Pancreas (tissue), 10 donors: Measurements from ENCODE around the gene NCOA3. TPM values are rescaled to one million over a fixed set of nuclear protein-coding genes. Genes with fewer than 3 reads are reported as not detected.

Experiments used
- ATAC-seq, 4 donors: fragments of 200-7000 bp; cut with Tn5 transposase; one replicate each; pipeline versions ENCODE4 v1.8.0 to v1.9.1; 2020; ENCODE audit warnings: mild to moderate bottlenecking in 4 of 4, moderate library complexity in 4 of 4
- DNase-seq, 6 donors: peaks; one replicate each; pipeline ENCODE4 v3.0.0-alpha.2; 2020
- FAIRE-seq: peaks from 2 replicates; lab custom pipeline; 2012; peaks lifted over from hg19 to GRCh38; lab: Jason Lieb, UNC
- H3K27ac ChIP-seq, 4 donors: fragments of 200-600 bp; sonication (generic); 1 replicate in 3 of 4; 2 replicates in 1 of 4; pipeline versions ENCODE4 v1.5.0 to v1.8.0; 2020
- H3K27me3 ChIP-seq, 4 donors: fragments of 200-600 bp; one replicate each; pipeline ENCODE4 v1.8.0; 2021
- H3K36me3 ChIP-seq, 3 donors: fragments of 200-600 bp; sonication (generic) in 1 of 3; one replicate each; pipeline versions ENCODE4 v1.5.0 to v1.8.0; 2020 to 2021
- H3K4me1 ChIP-seq, 3 donors: fragments of 200-600 bp; one replicate each; pipeline ENCODE4 v1.8.0; 2021
- H3K4me3 ChIP-seq, 4 donors: fragments of 200-600 bp; sonication (generic) in 2 of 4; one replicate each; pipeline versions ENCODE4 v1.5.0 to v1.8.0; 2020 to 2021
- H3K9me3 ChIP-seq, 4 donors: fragments of 200-600 bp; one replicate each; pipeline ENCODE4 v1.8.0; 2021
- WGBS, 2 donors: extraction: QIAGEN DNeasy Blood & Tissue Kit; methylation state at CpG; one replicate each; pipeline ENCODE4 v1.1.7; 2013; 5-methylcytosine and 5-hydroxymethylcytosine counted together
- intact Hi-C, 3 donors: fragments of 100-400 bp; cut with DNase I; formaldehyde crosslinking; loops; one replicate each; pipeline versions ENCODE4 v1.11.1 to v1.14.2; 2022
- polyA plus RNA-seq, 2 donors: library from polyadenylated mRNA; stranded (reverse); fragments of 200-250 nt; gene quantifications; one replicate each; pipeline ENCODE4 v1.2.3, GENCODE V29; 2013
- total RNA-seq, 6 donors: library from RNA; stranded (reverse); fragmentation: NEBNext Ultra II Directional in 4 of 6; extraction: Animal tissue kit (Norgen Biotek cat#: 25700) in 4 of 6; gene quantifications; one replicate each; pipeline versions ENCODE4 v1.2.1 to v1.2.4, GENCODE V29; 2021 to 2023
- TF ChIP-seq, protein P1 (sequence below), 4 donors: fragments of 200-600 bp; sonication (generic) in 3 of 4; IDR thresholded peaks; one replicate each; pipeline versions ENCODE4 v1.5.0 to v1.8.0; 2021; ENCODE audit warnings: antibody characterized with exemption in 4 of 4
- donor health status: healthy with polysubstance abuse.
- donor health status: DM: no; HTN: no; CAD: no; lungs with moderate emphysema.
- donor health status: DM: no; HTN: no; CAD: no.
- donor health status: control.
- donor health status: control.
- donor health status: Bipolar disorder and iron deficiency.
- donor health status: DM: yes; HTN: yes; CAD: no.
- donor health status: DM: no; HTN: no; CAD: no.
- donor health status: DM: no; HTN: no; CAD: no.
- donor health status: DM: yes; HTN: yes; CAD: no.

NCOA3 gene
- total and polyA plus RNA-seq, 8 donors, result 3.6 to 17.4 (median 10.5) TPM

DNA sequence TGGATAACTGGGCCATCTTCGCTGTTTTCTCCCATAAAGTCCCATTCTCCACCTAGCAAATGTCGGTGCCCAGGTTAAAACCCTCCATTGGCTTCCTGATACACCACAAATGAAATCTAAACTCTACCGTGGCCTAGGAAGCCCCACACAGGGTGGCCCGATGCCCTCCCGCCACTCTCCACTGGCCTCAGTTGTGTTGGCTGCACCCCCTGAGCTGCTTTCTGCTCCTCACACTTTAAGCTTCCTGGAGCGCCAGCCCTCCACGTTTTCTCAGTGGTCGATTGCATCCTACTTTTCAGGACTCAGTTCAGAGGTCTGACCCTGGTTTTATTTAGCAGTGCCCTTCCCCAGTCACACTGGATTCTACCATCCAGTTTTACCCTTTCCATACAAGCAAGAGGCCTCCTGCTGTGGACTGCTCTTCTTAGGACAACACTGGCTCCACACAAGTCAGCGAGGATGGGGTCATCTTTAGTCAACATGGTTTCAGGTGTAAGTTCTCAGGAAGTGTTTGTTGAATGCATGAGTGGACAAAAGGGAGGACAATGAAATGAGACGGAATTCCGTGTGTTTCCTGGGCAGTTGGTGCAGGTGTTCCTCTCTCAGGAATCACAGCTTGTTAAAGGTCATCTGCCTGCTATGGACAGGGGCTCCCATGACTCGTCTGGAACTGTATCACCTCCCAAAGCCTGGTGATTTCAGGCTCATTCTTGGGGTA, 159.5 kb downstream of the NCOA3 start:
- Histone ChIP-seq H3K36me3 (no peaks in the 10 kb centered on the region), H3K27me3 (no peaks in the 10 kb centered on the region), H3K9me3 (no peaks in the 10 kb centered on the region), H3K4me3 (no peak overlapping the region), H3K4me1 (no peaks in the 10 kb centered on the region), H3K27ac (no peak overlapping the region)
- FAIRE-seq (no peak), ATAC-seq (no peak), DNase-seq (no peak)
- TF ChIP-seq, protein P1, sequence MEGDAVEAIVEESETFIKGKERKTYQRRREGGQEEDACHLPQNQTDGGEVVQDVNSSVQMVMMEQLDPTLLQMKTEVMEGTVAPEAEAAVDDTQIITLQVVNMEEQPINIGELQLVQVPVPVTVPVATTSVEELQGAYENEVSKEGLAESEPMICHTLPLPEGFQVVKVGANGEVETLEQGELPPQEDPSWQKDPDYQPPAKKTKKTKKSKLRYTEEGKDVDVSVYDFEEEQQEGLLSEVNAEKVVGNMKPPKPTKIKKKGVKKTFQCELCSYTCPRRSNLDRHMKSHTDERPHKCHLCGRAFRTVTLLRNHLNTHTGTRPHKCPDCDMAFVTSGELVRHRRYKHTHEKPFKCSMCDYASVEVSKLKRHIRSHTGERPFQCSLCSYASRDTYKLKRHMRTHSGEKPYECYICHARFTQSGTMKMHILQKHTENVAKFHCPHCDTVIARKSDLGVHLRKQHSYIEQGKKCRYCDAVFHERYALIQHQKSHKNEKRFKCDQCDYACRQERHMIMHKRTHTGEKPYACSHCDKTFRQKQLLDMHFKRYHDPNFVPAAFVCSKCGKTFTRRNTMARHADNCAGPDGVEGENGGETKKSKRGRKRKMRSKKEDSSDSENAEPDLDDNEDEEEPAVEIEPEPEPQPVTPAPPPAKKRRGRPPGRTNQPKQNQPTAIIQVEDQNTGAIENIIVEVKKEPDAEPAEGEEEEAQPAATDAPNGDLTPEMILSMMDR (IDR thresholded peaks at IDR 0.05), result no peak
- intact Hi-C loops, result no loop called here
- WGBS, 2 donors, result 77 to 79% methylated on average over 12 of the region's 12 CpGs

GRCh38 chr20:47661714-47662113, 160.0 kb downstream of the NCOA3 start:
- no peak for ATAC-seq
- intact Hi-C loops, result no loop called here
- DNase-seq, result no peak
- Histone ChIP-seq H3K4me3 (no peak overlapping the region), H3K36me3 (no peaks in the 10 kb centered on the region), H3K27ac (no peak overlapping the region), H3K27me3 (no peaks in the 10 kb centered on the region), H3K4me1 (no peaks in the 10 kb centered on the region), H3K9me3 (no peaks in the 10 kb centered on the region)
- TF ChIP-seq, protein P1 (IDR thresholded peaks at IDR 0.05), result no peak
- 80 to 82% methylated on average over 7 of the region's 7 CpGs for WGBS, 2 donors
- no peak for FAIRE-seq

DNA sequence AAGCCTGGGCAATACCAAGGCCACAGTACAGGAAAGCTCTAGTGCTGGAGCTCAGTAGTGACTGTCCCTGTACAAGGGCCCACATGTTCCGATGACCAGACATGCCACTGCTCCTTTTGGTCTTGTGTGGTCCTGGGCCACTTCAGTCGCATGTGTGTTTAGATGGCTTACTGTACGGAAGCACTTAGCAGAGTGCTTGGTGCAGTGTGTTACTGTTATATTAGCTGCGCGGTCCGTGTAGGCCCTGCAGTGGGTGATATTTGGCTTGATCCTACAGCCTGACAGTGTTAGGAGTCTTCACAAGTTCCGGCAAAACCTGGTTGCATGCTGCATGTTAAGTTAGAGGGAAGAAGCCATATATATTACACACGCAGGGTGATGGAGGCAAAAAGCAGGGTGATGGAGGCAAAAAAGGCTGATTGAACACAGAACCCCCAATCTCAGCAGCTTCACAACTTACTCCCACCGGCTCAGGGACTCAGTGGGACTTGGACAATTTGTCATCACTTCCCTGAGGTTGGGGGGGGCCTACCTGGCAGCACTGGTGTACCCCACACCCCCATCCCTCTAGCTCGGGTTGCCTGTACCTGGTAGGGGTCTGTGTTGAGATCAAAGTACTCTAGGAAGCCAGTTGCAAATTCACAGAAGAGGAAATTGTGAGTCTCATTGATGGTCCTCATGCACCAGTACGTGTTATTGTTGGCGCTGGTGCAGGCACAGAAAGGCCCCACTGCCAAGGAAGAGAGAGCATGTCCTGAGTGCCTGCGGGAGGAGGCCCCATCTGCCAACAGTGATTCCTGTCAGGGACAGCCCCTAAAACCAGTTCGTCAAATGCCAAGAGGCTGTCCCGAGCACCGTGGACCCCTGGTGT, 161.0 kb downstream of the NCOA3 start:
- Histone ChIP-seq H3K27me3 (no peaks in the 10 kb centered on the region), H3K9me3 (no peaks in the 10 kb centered on the region), H3K4me3 (no peak overlapping the region), H3K27ac (no peak overlapping the region), H3K4me1 (no peaks in the 10 kb centered on the region), H3K36me3 (no peaks in the 10 kb centered on the region)
- ATAC-seq (no peak), FAIRE-seq (no peak), DNase-seq (no peak)
- intact Hi-C loops, result no loop called here
- TF ChIP-seq, protein P1 (IDR thresholded peaks at IDR 0.05), result no peak
- WGBS, 2 donors, result 86 to 88% methylated on average over 16 of the region's 16 CpGs

DNA sequence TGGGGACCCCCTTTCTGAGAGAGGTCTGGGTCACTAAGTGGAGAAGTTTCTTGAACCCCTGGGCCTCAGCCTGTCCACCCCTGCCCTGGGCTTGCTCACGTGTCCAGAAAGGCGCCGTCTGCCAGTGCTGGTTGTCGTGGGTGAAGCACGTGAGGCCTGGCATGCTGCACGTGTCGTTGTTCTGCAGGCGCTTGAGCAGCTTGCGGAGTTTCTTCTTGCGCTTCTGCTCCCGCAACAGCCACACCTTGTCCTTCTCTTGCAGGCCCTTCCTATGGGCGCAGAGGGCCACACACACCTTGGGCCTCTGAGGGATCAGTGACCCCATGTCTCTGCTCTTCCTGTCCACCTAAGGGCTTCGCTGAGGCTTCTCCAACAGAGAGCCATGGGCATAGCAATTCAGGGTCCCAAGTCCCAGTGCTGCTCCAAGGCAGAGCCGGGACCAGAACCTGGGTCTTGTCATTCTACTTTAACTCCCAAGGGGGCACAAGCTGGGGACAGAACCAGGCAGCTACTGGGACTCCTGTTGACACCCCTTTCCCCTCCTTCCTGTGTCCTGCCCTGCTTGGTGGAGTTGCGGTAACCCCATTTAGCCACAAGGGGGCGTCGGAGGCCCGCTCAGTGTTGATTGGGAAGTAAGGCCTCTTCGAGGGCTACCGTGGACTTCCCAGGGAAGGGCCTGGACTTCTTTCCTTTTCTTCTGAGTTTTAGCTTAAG, 161.8 kb downstream of the NCOA3 start:
- DNase-seq (peak; percentile 50 to 92 (median 78)), ATAC-seq (peak; percentile 78 to 97 (median 90)), FAIRE-seq (no peak)
- H3K9me3 ChIP-seq, result no peaks in the 10 kb centered on the region
- H3K36me3 ChIP-seq, result no peaks in the 10 kb centered on the region
- TF ChIP-seq, protein P1 (IDR thresholded peaks at IDR 0.05), result peak; percentile 96 to 99 (median 98)
- no peak overlapping the region for H3K27ac ChIP-seq
- H3K4me1 ChIP-seq, result no peaks in the 10 kb centered on the region
- H3K4me3 ChIP-seq, result no peak overlapping the region
- intact Hi-C loops, result loop anchor here in 1 of 3 donors (2.0 kb wide), 1 partner anchor 959 kb away; no protein-coding TSS in a partner anchor
- H3K27me3 ChIP-seq, result no peaks in the 10 kb centered on the region
- WGBS, 2 donors, result 45 to 53% methylated on average over 20 of the region's 20 CpGs
